Endothelial cell of umbilical vein (primary cell): Measurements from ENCODE around the gene ITGA1. TPM values are rescaled to one million over a fixed set of nuclear protein-coding genes. Genes with fewer than 3 reads are reported as not detected.

Experiments
- BruUV-seq: library from RNA; stranded (reverse); fragments of 400-500 nt; replicated peaks from 2 replicates; lab custom pipeline; 2021; lab: Mats Ljungman, UMichigan
- CTCF ChIA-PET: fragments of 300-600, 350-600 bp; sonication (Branson Sonifier 250); formaldehyde crosslinking; loops from one replicate; lab custom pipeline; 2021; ENCODE audit warnings: antibody characterized with exemption, inconsistent platforms; lab: Charles Lee
- POLR2A ChIA-PET: fragments of 300-600, 350-600 bp; sonication (Branson Sonifier 250); formaldehyde crosslinking; loops from one replicate; lab custom pipeline; 2021; ENCODE audit warnings: antibody characterized with exemption, inconsistent platforms; lab: Charles Lee
- DNase-seq: peaks from one replicate; pipeline ENCODE4 v3.0.0-alpha.2; 2011; ENCODE audit warnings: low read depth, low spot score
- FAIRE-seq: peaks from 2 replicates; lab custom pipeline; 2011; peaks lifted over from hg19 to GRCh38; lab: Jason Lieb, UNC
- H2AFZ ChIP-seq: 2 replicates; pipeline ENCODE4 v1.6.0; 2012; ENCODE audit warnings: low read depth, low read length, control low read depth, inconsistent platforms
- H3K27ac ChIP-seq: 2 replicates; pipeline ENCODE4 v1.5.1; 2011; ENCODE audit warnings: low read depth, mild to moderate bottlenecking, control low read depth, low read length, moderate library complexity; ENCODE audit not compliant: insufficient read depth
- H3K27me3 ChIP-seq, 2 experiments: 2 replicates each; pipeline versions ENCODE4 v1.6.0 to v1.6.1; 2011; ENCODE audit warnings: low read length in 2 of 2, mixed read lengths in 1 of 2; ENCODE audit not compliant: control insufficient read depth in 2 of 2, insufficient read depth in 2 of 2
- H3K36me3 ChIP-seq, 2 experiments: 2 replicates in 1 of 2; 3 replicates in 1 of 2; pipeline ENCODE4 v1.5.1; 2011; ENCODE audit warnings: low read length in 2 of 2, mild to moderate bottlenecking in 1 of 2, moderate library complexity in 1 of 2; ENCODE audit not compliant: control insufficient read depth in 2 of 2, insufficient read depth in 2 of 2; ENCODE audit errors: extremely low read depth in 1 of 2
- H3K4me1 ChIP-seq: 3 replicates; pipeline ENCODE4 v1.5.1; 2011; ENCODE audit warnings: mild to moderate bottlenecking, low read length; ENCODE audit not compliant: control insufficient read depth, insufficient read depth; ENCODE audit errors: extremely low read depth
- H3K4me2 ChIP-seq: 2 replicates; pipeline ENCODE4 v1.6.1; 2011; ENCODE audit warnings: low read length, control low read depth, mixed read lengths; ENCODE audit not compliant: insufficient read depth
- H3K4me3 ChIP-seq, 3 experiments: fragments of 200-600 bp in 1 of 3; sonication (generic), shearing (Covaris generic) in 1 of 3; replicated peaks in 1 of 3; 2 replicates each; pipeline ENCODE4 v1.5.1; 2011 to 2016; ENCODE audit warnings: control low read depth in 3 of 3, low read length in 3 of 3, mild to moderate bottlenecking in 2 of 3, inconsistent platforms in 1 of 3, low read depth in 1 of 3, moderate library complexity in 1 of 3; ENCODE audit not compliant: insufficient read depth in 1 of 3
- H3K79me2 ChIP-seq: 2 replicates; pipeline ENCODE4 v1.6.0; 2012; ENCODE audit warnings: low read length, inconsistent platforms; ENCODE audit not compliant: control insufficient read depth, insufficient read depth
- H3K9ac ChIP-seq: replicated peaks from 2 replicates; pipeline ENCODE3; 2011; ENCODE audit warnings: low read length, control low read depth; ENCODE audit not compliant: insufficient read depth; ENCODE audit errors: extremely low read depth
- H3K9me1 ChIP-seq: replicated peaks from 3 replicates; pipeline ENCODE4 v1.6.0; 2011; ENCODE audit warnings: mild to moderate bottlenecking, low read length; ENCODE audit not compliant: control insufficient read depth, insufficient read depth; ENCODE audit errors: extremely low read depth
- H3K9me3 ChIP-seq: replicated peaks from 2 replicates; pipeline ENCODE4 v1.5.1; 2012; ENCODE audit warnings: low read length, inconsistent platforms; ENCODE audit not compliant: control insufficient read depth, insufficient read depth
- H4K20me1 ChIP-seq: replicated peaks from 2 replicates; pipeline ENCODE3; 2011; ENCODE audit warnings: mild to moderate bottlenecking, low read length; ENCODE audit not compliant: control insufficient read depth, insufficient read depth; ENCODE audit errors: extremely low read depth
- FOS ChIP-seq: IDR thresholded peaks from 2 replicates; pipeline ENCODE4 v1.6.1; 2011; ENCODE audit warnings: mild to moderate bottlenecking, low read length, moderate library complexity, borderline replicate concordance; ENCODE audit not compliant: insufficient read depth
- JUN ChIP-seq: IDR thresholded peaks from 2 replicates; pipeline ENCODE4 v1.6.1; 2011; ENCODE audit warnings: borderline replicate concordance, low read depth; ENCODE audit not compliant: insufficient read length, insufficient read depth
- MYC ChIP-seq: IDR thresholded peaks from one replicate; pipeline ENCODE4 v1.6.1; 2011; ENCODE audit warnings: mild to moderate bottlenecking, low read depth, low read length
- POLR2A ChIP-seq: IDR thresholded peaks from 2 replicates; pipeline ENCODE4 v1.6.1; 2012; ENCODE audit warnings: low read depth, mild to moderate bottlenecking, control low read depth, low read length
- POLR2AphosphoS5 ChIP-seq: IDR thresholded peaks from 2 replicates; pipeline ENCODE4 v1.6.1; 2012; ENCODE audit warnings: low read depth, mild to moderate bottlenecking, control low read depth, low read length, moderate library complexity; ENCODE audit not compliant: insufficient read depth
- dilution Hi-C: fragments of 300-500 bp; cut with MboI; formaldehyde crosslinking; loops from one replicate; pipeline ENCODE4 v1.15.0; 2019; ENCODE audit warnings: low sequenced_read_pairs; ENCODE audit not compliant: extremely low pct_ligation_motif_present
- intact Hi-C: fragments of 100-400 bp; cut with micrococcal nuclease; formaldehyde crosslinking; loops from one replicate; pipeline ENCODE4 v1.10.0; 2022
- polyA plus RNA-seq, 4 experiments: library from polyadenylated mRNA; depleted of rRNA in 3 of 4; stranded (reverse) in 3 of 4; unstranded in 1 of 4; fragments of >200 nt; gene quantifications; 2 replicates each; pipeline versions ENCODE4 v1.2.1 to v1.2.3, GENCODE V29; 2011 to 2012; ENCODE audit warnings: missing spikeins in 1 of 4
- total RNA-seq: library from RNA; stranded (reverse); gene quantifications from 2 replicates; pipeline ENCODE4 v1.2.3, GENCODE V29; 2021
- TF ChIP-seq, protein P1 (sequence below): IDR thresholded peaks from 2 replicates; pipeline ENCODE4 v1.6.1; 2011; ENCODE audit not compliant: insufficient read depth, insufficient read length

Gene ITGA1
- total and polyA plus RNA-seq, 2 donors (not counting 3 experiments of a cell fraction or from before 2014, with no cell fraction given): 0.65 to 1.9 TPM

- Histone ChIP-seq H3K9me1 (no peaks in the 10 kb centered on the region), H3K9me3 (no peaks in the 10 kb centered on the region), H3K36me3 (no peaks in the 10 kb centered on the region), H3K79me2 (peaks cover 22% of the 10 kb centered on the region), H3K4me3 (no peak overlapping the region), H3K27me3 (no peaks in the 10 kb centered on the region), H4K20me1 (no peaks in the 10 kb centered on the region), H3K27ac (no peak overlapping the region), H2AFZ (no peak overlapping the region), H3K4me1 (peaks cover 9% of the 10 kb centered on the region), H3K9ac (no peak overlapping the region), H3K4me2 (no peak overlapping the region)
- TF ChIP-seq MYC (no peak), POLR2AphosphoS5 (no peak), POLR2A (no peak), FOS (no peak), JUN (no peak)
- no peak for FAIRE-seq
- POLR2A ChIA-PET: no interaction called here
- no peak for DNase-seq
- intact Hi-C loops: no loop called here
- dilution Hi-C loops: no loop called here
- CTCF ChIA-PET: no interaction called here
- BruUV-seq: no TSS peak
These were observed 19.3 kb downstream of the ITGA1 start for GRCh38 chr5:52807037-52807436.

DNA sequence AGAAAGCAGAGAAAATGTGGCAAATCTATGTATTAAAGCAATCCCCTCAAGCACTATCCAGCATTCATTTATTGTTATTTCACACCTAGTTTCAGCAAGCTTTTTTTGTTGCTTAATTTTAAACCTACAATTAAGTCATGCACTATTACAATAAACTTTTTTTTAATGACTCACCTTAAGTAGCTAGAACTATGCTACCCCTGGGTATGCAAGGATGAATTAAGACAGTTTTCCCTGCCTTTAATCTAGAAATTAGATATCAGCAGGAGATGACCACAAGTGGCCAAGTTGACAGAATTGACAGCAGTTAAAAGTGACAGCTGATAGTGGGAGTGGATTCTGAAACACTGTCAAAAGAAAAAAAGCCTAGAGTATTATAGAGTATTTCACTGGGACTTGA is 20.0 kb downstream of the ITGA1 start:
- Histone ChIP-seq H3K4me3 (no peak overlapping the region), H3K79me2 (peaks cover 15% of the 10 kb centered on the region), H4K20me1 (no peaks in the 10 kb centered on the region), H3K4me1 (peaks cover 4% of the 10 kb centered on the region), H3K9me3 (no peaks in the 10 kb centered on the region), H2AFZ (no peak overlapping the region), H3K36me3 (no peaks in the 10 kb centered on the region), H3K27ac (no peak overlapping the region), H3K9ac (no peak overlapping the region), H3K4me2 (no peak overlapping the region), H3K27me3 (no peaks in the 10 kb centered on the region), H3K9me1 (no peaks in the 10 kb centered on the region)
- CTCF ChIA-PET: interaction anchor here (1.2 kb wide), 1 partner anchor 114 kb away, joined by 4 read pairs; no protein-coding TSS in a partner anchor
- POLR2A ChIA-PET: no interaction called here
- FAIRE-seq (no peak), DNase-seq (no peak)
- intact Hi-C loops: no loop called here
- BruUV-seq: no TSS peak
- dilution Hi-C loops: no loop called here
- no peak for TF ChIP-seq POLR2A
- no peak for TF ChIP-seq FOS
- TF ChIP-seq, protein P1, sequence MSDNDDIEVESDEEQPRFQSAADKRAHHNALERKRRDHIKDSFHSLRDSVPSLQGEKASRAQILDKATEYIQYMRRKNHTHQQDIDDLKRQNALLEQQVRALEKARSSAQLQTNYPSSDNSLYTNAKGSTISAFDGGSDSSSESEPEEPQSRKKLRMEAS: no peak
- TF ChIP-seq POLR2AphosphoS5: no peak
- no peak for TF ChIP-seq JUN
- TF ChIP-seq MYC: no peak
